Lower leg skin (tissue), 3 donors: ENCODE data around the gene TTC7B.

Experiments
- POLR2A ChIP-seq, 2 donors: fragments of 450-650 bp; IDR thresholded peaks; one replicate each; pipeline ENCODE4 v1.6.1; 2016 to 2017; ENCODE audit warnings: antibody characterized with exemption in 2 of 2, mild to moderate bottlenecking in 1 of 2, moderate library complexity in 1 of 2
- TF ChIP-seq, protein P1 (sequence below), 3 donors: fragments of 450-650 bp; IDR thresholded peaks; one replicate each; pipeline ENCODE4 v1.5.1; 2016; ENCODE audit warnings: antibody characterized with exemption in 3 of 3, mild to moderate bottlenecking in 3 of 3, moderate library complexity in 2 of 3

DNA sequence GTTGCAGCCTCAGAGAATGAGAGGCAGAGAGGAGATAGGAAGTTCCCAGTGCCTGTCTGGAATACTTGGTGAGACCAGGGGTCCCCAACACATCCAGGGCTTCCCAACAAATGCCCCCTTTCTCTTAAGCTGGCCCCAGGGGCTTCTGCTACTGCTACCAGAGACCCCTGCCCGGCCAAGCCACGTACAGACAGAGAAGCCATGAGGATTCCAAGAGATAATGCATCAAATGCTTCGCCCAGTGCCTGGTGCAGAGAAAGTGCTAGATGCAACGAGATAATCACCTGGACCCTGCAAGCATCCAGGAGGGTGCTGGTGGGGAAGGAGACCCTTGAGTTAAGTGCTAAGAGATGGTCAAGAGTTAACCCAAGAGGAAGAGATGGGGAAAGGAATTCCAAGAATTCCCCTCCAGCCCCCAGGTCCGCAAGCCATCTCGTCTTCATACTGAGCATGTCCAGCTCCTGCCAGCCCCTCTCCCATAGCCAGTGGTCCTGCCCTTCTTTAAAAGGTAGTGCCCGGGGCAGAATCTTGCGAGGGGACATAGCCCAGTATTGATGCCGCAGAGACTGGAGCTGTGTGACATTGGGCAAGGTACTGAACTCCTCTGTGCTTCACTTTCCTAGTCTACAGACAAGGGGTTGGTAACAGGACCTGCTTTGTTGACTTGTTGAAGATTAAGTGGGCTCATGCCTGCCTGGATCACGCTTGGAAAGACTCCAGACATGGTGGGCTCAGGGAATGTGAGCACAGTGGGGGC, 316.1 kb downstream of the TTC7B start:
- TF ChIP-seq, protein P1, sequence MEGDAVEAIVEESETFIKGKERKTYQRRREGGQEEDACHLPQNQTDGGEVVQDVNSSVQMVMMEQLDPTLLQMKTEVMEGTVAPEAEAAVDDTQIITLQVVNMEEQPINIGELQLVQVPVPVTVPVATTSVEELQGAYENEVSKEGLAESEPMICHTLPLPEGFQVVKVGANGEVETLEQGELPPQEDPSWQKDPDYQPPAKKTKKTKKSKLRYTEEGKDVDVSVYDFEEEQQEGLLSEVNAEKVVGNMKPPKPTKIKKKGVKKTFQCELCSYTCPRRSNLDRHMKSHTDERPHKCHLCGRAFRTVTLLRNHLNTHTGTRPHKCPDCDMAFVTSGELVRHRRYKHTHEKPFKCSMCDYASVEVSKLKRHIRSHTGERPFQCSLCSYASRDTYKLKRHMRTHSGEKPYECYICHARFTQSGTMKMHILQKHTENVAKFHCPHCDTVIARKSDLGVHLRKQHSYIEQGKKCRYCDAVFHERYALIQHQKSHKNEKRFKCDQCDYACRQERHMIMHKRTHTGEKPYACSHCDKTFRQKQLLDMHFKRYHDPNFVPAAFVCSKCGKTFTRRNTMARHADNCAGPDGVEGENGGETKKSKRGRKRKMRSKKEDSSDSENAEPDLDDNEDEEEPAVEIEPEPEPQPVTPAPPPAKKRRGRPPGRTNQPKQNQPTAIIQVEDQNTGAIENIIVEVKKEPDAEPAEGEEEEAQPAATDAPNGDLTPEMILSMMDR (IDR thresholded peaks at IDR 0.05) = no peak
- TF ChIP-seq POLR2A (IDR thresholded peaks at IDR 0.05) = no peak
